ENCODE measurements around the gene SLC25A17.

DNA sequence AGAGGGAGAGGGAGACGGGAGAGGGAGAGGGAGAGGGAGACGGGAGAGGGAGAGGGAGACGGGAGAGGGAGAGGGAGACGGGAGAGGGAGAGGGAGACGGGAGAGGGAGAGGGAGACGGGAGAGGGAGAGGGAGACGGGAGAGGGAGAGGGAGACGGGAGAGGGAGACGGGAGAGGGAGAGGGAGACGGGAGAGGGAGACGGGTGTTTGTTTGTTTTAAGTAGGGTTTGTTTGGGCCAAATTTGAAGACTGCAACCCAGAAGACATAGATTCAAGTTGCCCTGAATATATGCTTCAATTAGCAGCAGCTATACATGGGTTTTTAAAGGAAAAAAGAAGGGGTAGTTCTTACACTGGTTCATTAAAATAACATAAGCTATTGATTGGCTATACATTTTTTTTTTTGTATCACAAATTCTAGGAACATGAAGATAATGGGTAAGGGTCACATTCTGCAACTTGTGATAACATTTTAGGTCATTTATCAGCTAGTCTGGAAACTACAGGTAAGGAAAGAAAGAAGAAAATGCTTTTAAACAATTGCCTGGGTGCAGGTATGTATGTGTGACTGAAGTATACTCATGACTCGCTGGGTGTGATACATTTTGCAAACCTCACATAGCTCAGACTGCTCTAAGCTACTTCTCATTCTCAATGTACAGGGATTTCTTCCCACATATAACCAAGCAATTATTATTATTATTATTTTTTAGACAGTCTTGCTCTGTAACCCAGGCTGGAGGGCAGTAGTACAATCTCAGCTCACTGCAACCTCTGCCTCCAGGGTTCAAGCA is 72.5 kb downstream of the SLC25A17 start:
- TF ChIP-seq CTCF (IDR thresholded peaks at IDR 0.05) (no peak), EP300 (IDR thresholded peaks at IDR 0.05) (no peak), POLR2A (IDR thresholded peaks at IDR 0.05; ENCODE audit: low read depth) (no peak)

All from esophagus muscularis mucosa (tissue), 4 donors.